HG03354 (cell line): ENCODE measurements around the gene PRSS37.
A peak's percentile ranks its signal among the peaks of the same experiment; 100 is the strongest.
"Not testable (repeated sequence)": the region's sequence is repeated elsewhere in the genome, so short reads cannot be mapped to it uniquely, and the experiment has no call there.

Experiments
- ATAC-seq: cut with Tn5 transposase; IDR thresholded peaks from one replicate; pipeline ENCODE4 v1.9.1; 2021; ENCODE audit warnings: mild to moderate bottlenecking; ENCODE audit not compliant: unreplicated experiment, poor library complexity, severe bottlenecking

PRSS37 gene, protein sequence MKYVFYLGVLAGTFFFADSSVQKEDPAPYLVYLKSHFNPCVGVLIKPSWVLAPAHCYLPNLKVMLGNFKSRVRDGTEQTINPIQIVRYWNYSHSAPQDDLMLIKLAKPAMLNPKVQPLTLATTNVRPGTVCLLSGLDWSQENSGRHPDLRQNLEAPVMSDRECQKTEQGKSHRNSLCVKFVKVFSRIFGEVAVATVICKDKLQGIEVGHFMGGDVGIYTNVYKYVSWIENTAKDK

DNA sequence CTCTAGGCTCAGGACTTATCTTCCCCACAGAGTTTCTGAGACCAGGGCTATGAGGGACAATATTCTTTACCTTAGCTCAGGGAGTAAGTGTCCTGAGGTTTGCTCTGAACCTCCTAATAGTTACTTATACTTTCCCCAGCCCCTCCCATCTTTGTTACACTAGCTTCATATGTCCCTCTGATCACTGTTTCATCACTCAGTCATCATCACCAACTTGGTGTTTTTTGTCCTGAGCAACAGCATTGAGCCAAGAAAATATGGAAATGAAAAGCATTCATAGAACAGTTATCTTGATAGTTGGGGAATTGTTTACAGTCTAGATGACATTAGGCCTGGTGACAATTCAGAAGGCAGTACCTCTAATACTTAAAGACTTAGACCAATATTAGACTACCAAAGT is at the start of gene PRSS37:
PRSS37 (minus strand) TSS at position 101 of the 400 bp plus-strand sequence. CDS start 436 bp downstream, outside the sequence.
- no peak for ATAC-seq

DNA sequence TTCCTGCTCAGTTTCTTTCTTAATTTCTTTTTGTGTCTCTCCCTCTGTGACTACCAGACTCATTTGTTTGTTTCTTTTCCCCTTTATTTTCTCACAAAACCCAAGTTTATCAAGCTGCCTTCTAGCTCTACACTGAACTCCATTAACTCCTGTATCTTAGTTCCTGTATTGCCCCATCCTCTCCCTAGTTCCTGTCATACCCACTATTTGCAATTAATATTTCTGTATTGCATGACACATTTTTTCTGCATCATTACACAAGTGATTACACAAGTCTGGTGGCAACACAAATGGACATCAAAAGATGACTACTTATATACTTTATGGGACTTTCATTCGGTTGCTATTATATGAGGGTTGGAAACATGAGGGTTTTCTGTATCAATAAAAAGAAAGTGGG is 48.0 kb upstream of the PRSS37 start:
- ATAC-seq = no peak

DNA sequence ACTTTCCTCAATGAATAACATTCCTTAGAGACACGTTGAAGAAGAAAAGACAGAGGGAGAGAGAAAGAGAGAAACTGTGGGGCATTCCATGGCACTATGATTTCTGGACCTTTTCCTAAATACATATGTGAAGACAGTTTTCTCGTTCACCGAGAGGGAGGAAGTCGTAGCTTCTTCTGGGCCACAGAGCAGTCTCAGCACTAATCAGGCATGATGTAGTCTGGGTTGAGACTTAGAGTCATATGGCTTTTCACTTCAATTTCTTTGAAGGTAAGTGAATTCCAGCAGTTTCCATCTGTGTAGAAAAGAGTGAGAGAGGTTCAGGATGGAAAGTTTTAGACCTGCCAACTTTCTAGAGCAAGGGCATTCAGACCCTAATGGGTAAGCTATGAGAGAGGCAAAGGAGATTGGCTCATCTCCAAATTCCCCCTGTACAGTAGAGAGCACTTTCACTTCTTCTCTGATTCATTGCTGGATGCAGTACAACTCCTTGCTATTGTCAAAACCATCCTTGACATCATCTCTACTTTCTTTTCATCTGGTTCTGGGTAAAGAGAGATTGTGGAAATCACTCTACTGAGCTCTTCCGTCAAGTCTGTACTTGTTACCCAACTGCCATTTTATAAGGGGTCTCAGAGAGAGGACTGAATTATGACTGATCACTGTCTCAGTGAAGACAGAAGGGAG is 43.4 kb upstream of the PRSS37 start:
- ATAC-seq = peak; percentile 85

DNA sequence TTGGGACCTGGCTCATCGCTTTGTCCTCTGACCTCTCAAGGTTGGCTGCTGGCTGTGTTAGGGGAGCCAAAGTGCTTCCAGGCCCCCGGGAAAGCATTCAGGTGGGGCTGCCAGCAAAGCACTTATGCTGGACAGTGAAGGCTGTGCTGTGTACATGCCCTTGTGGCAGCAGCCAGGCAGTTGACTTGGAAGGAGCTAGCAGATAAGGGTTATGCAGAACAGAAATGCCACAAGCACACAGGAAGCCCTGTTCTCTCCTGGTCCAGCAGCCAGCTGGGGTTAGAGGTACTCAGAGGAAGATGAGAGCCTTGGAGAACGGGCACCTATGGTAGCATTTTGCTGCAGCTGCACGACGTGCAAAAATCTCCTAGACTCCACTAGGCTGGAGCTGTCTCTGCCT is 39.7 kb upstream of the PRSS37 start:
- ATAC-seq = no peak

DNA sequence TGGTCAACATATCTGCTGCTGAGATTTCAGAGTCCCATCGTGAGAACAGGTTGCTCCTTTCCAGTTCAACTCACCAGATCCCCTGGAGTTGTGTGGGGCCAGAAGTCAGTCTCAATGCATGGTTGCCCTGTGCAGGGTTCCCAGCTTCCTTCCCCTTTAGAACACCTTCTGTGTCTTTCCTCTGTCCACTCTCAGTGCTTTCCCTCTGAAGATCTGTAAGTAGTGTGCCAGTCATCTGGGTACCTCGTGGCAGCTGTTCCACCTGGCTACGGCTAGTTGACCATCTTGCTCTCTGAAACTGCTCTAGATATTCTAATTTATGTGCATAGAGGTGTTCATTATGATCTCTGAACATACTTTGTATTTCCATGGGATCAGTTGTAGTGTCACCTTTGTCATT is 36.1 kb upstream of the PRSS37 start:
- ATAC-seq = no peak

DNA sequence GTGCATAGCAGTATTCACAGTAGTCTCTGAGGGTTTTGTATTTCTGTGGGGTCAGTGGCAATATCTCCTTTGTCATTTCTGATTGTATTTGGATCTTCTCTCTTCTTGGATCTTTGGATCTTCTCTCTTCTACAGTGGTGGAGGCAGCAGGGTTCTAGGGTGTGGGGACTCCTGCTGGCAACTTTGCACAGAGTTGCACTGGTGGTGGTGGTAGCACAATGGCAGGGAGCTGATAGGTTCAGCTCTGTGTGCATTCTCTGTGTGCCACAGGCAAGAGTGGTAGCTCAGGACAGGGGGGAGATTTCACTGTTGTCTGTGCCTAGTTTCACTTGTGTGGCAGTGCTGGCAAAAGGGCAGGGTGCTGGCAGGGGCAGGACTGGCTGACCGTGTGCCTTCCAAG is 35.1 kb upstream of the PRSS37 start:
- ATAC-seq = no peak

DNA sequence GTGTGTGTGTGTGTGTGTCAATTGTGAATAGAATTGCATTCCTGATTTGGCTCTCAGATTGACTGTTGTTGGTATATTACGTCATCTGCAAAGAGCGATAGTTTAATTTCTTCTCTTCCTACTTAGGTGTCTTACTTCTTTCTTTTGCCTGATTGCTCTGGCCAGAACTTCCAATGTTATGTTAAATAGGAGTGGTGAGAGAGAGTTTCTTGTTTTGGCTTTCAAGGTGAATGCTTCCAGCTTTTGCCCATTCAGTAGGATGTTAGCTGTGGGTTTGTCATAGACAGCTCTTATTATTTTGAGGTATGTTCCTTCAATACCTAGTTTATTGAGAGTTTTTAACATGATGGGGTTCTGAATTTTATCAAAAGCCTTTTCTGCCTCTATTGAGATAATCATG is 34.2 kb upstream of the PRSS37 start:
- no peak for ATAC-seq

DNA sequence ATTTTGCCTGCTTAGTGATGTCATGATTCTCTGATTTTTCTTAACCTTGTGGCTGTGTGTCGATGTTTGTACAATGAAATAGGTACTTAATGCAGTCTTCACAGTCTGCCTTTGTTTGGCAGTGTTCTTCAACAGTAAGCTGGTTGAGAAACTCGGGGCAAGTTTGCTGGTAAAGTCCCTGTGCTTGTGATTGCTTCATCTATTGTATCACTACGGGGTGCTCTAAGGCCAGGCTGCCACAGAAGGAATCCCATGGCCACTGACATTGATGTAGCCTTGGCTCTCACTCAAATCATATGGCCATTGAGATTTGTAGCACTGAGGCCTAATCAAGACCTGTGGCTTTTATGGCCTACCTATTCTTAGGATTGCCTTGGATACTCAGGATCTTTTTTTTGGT is 33.5 kb upstream of the PRSS37 start:
- no peak for ATAC-seq

DNA sequence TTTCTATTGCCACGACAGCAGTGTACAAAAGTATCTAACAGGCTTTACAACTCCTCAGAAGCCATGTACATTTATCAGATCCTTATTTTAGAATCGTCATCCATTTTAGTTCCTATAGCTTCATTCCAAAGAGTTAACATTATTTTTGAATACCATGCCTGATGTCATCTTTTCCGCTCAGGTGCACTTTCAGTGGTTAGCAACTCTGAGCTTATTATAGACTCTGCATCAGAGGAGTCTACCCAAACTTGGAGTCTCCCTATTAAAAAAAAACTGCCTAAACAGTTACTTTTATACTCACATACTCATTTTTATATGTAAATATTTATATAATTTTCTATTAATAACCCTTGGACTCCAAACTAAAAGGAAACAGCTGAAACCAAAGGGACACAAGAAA is 31.6 kb upstream of the PRSS37 start:
- ATAC-seq = no peak

DNA sequence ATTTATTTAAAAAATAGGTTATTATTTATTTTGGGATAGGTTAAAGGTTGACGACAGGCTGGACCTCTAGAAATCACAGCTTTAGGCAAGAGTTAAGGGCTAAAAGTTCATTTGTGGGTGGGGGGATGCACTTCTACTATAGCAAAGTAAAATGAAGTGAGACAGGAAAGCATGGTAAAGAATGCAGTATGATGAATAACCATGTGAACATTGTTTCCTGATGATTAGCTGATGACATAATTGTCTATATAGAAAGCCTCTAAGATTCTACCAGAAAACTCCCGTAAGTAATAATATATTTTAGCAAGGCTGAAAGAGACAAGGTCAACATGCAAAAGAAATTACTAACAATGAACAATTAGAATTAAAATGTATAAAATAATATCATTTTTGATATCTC is 25.7 kb upstream of the PRSS37 start:
- ATAC-seq = no peak

DNA sequence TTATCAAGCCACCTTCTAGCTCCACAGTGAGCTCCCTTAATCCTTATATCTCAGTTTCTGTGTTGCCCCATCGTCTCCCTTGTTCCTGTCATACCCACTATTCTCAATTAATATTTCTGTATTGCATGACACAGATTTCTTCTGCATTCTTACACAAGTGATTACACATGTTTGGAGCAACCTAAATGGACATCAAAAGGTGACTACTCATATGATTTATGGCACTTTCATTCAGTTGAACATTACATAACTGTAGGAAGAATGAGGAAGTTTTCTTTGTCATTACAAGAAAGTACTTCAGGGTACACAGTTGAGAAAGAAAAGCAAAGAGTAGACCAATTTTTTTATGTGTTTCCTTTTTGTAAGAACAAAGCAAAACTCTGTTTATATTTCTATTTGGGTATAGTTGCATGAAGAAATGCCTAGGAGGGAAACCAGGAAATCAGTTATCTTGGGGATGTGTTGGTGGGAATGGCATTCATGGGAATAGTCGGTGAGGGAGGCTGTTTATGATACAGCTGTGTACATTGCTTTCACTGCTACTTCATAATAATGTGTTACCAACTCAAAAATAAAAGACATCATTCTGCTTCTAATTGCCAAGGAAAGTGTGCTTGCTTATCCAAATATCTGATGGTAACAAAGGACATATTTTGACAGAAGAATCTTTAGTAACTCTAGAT is 23.6 kb upstream of the PRSS37 start:
- no peak for ATAC-seq

DNA sequence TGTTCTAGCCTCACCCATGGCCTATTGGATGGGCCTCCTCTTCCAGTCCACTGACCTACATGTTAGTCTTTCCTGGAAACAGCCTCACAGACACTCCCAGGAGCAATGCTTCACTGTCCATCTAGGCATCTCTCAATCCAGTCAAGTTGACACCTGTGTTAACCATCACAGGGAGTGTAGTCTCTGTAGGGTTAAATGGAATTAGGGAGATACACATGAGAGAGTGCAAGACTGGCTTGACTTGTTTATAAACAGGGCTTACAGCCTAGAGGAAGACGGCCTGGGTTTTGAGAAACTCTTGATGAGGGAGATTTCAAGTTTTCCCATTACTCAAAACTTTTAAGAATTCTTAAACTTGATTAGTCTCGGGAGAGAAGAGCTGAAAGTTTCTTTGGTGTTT is 18.9 kb upstream of the PRSS37 start:
- no peak for ATAC-seq

DNA sequence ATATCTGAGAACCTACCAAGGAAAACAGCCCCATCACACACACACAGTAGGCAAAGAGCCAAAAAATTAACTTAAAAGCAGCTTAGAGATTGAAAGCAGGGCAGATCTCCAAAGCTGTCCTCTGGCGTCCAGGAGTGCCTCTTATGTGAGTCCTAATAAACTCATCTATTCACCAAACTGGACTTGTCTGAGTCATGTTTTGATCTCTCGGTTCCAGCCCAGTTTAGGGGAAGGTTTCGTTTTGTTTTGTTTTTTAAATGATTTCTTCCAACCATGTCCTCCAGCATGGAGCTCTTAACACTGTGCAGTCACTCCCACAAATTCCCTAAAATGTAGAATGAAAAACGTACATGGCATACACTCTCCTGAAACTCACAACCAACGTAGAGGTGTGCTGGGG is 6.7 kb upstream of the PRSS37 start:
- no peak for ATAC-seq

DNA sequence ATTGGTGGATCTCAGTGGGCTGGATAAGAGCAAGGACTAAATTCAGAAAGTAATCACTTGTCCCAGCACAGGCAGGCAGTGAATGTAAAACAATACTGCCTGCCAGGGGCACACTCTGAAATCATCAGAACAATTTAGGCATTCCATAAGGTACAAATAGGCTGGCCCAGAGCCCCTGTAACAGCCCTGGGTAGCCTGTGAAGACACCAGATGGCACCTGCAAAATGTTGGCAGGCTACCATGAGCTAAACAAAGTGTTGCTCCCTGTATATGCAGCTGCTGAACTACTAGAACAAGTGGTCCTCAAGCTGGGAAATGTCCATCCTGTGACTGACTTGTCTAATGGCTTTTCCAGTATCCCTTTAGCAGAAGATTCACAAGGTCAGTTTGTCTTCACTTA is 3.0 kb upstream of the PRSS37 start:
- no peak for ATAC-seq

DNA sequence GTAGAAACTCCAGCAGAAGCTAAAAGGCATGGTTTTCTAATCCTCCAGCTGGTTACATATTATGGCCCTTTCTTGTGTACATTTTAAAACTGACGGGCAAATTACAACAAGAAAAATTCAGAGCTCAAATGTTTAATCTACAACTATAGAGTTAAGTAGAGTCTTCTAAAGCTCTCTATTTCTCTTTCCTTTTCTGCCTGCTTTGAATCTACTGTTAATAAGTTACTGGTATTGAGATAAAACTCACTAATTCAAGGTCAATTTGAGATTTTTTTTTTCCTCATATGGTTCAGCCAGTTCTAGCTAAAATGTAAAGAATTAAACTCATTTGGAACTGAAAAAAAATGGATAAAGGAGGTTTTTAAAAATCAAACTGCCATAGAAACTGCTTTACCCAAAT is 1.6 kb upstream of the PRSS37 start:
- no peak for ATAC-seq

DNA sequence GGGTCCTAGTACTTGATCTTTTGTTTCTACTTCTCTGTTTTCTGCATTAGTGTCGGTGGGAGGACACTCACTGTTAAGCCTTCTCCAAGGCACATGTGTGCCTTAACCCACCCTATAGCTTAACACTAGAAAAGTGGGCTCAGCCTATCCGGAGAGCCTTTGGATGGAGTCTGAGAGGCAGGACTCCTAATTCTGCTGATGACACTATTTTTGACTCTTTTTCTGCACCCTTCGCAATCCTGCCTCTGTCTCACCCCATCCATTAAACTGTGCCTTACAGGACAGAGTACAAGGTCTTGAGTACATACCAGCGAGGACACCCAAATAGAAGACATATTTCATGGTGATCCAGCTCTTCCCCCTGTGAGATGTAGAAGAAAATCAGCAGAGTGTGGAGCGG is 577 bp downstream of the PRSS37 start:
- no peak for ATAC-seq

DNA sequence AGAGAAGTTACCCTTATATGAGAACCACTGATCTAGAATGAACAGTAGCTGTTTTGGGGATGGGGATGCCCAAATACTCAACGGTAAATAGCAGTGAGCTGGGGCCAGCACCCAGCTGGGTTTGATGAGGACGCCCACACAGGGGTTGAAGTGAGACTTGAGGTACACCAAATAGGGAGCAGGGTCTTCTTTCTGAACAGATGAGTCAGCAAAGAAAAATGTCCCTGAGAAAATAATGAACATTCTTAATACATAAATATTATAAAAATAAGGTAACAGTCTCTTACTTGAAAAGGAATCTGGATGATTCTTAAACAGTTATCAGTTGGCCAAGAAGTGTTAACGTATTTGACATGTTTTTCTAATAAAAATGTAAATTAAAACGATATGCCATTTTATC is 2.0 kb downstream of the PRSS37 start:
- ATAC-seq = no peak

DNA sequence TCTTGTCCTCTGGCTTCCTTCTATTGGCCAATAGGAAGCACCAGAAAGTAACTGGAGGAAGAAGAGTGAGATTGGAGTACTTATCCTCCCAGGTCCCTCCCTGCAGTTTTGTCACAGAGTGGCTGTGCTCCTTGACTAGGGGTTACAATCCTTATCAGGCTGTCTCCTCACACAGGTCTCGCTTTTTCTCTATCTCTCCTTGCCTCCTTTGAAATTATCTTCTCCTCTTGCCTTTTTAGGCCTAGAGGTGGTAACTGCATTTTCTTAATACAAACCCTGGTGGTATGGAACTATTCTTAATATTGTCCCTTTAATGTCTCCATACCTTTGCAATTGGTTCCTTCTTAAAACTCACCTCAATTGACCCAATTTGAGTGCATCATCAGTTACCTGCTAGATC is 2.7 kb downstream of the PRSS37 start:
- ATAC-seq = no peak

DNA sequence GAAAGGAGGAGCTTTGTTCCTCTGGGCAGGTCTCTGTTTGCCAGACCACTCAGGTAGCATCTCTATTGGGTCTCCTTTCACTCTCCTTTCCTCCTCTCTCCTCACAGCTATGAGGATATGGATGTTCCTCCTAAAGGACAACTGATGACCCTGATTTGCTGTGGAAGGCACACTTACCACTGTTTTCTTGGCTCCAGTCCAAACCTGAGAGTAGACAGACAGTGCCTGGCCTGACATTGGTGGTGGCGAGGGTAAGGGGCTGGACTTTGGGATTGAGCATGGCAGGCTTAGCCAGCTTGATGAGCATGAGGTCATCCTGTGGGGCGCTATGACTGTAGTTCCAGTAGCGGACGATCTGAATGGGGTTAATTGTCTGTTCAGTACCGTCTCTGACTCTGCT is 3.6 kb downstream of the PRSS37 start:
- no peak for ATAC-seq

DNA sequence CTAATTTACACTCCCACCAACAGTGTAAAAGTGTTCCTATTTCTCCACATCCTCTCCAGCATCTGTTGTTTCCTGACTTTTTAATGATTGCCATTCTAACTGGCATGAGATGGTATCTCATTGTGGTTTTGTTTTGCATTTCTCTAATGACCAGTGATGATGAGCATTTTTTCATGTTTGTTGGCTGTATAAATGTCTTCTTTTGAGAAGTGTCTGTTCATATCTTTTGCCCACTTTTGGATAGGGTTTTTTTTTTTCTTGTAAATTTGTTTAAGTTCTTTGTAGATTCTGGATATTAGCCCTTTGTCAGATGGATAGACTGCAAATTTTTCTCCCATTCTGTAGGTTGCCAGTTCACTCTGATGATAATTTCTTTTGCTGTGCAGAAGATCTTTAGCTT is 18.9 kb downstream of the PRSS37 start:
- ATAC-seq = not testable (repeated sequence)

DNA sequence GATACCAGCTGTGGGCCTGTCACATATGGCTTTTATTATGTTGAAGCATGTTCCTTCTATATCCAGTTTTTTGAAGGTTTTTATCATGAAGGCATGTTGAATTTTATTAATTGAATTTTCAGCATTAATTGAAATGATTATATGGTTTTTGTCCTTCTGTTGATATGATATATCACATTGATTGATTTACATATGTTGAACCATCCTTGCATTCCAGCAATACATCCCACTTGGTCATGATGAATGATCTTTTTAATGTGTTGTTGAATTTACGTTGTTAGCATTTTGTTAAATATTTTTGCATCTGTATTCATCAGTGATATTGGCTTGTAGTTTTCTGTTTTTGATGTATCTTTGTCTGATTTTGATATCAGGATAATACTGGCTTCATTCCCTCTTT is 21.2 kb downstream of the PRSS37 start:
- no peak for ATAC-seq
